ENCODE results near the gene USP53. TPM values are rescaled to one million over a fixed set of nuclear protein-coding genes. Genes with fewer than 3 reads are reported as not detected.
"Not testable (repeated sequence)": the region's sequence is repeated elsewhere in the genome, so short reads cannot be mapped to it uniquely, and the experiment has no call there.

The USP53 gene
- total RNA-seq, 1 experiment from 2014 or later, result 8.9 TPM

- no peak for DNase-seq (ENCODE audit: low spot score)
Observed at GRCh38 chr4:119228406-119228805, 15.9 kb downstream of the USP53 start.

DNA sequence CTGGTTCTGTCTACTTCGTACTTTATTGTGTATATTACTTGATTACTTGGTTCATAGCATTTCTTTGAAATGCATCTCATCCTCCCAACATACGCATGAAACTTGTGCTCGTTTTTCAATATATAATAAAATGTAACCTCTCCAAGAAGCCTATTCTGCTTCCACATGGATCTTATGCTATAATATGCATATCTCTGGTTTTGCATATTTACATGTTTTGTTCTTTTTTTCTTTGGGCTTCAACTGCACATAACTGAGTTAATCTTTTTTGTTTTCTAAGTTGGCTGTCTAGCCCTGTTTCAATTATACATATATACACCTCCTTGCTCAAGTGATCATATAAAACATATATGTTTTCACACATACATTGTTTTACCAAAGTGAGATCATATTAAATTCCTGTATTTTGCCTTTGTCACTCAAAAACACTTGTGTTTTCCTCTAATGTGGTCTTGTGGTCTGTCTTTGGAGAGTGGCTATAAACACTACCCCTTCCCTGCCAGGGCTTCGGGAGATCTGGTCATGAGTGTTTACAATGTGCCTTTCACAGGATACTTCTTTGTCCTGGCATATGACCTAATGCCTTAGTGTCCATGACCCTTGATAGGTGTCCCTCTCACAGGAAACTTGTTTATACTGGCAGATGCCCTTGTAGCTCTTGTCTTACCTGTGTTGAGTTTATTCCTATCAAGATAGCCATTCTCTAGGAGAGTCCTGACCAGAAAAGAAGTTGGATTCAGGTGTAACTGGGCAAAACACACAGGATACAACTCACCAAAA, 17.6 kb downstream of the USP53 start:
- DNase-seq (ENCODE audit: low spot score), result no peak

DNA sequence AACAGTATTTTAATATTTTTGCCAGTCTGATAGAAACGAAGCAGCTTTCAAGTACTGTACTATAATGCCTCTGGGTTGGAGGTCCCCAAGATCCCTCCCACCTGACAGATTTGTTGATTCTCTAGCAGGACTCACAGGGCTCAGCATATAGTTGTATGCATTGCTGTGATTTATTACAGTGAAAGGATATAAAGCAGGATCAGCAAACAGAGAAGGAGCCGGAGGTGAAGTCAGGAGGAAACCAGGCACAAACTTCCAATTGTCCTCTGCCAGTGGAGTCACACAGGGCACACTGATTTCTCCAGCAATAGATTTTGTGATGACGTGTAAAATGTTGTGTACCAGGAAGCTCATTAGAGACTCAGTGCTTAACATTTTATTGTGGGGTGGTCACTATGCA, 19.0 kb downstream of the USP53 start:
- no peak for DNase-seq (ENCODE audit: low spot score)

- no peak for DNase-seq (ENCODE audit: low spot score)
Observed at GRCh38 chr4:119232286-119232685, 19.8 kb downstream of the USP53 start.

- DNase-seq (ENCODE audit: low spot score), result no peak
Observed at GRCh38 chr4:119233191-119233590, 20.7 kb downstream of the USP53 start.

DNA sequence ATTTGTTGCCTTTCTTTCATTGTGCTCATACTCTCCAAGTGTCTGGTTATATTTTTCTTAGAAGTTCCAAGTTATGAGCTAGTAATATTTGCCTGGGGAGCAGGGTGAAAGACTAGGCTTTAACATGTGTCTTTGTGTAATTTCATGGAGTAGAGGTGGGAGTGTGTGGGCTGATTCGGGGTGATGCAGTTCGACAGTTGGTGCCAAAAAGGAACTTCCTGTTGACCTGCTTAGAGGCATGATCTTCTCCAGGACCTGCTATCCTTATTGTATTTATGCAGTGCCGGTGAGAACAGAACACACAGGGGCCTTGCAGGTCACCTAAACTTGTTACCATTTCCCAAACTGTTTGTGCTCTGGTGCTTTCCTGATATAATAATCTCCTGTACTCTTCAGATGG, 21.2 kb downstream of the USP53 start:
- no peak for DNase-seq (ENCODE audit: low spot score)

- DNase-seq (ENCODE audit: low spot score), result no peak
Observed at GRCh38 chr4:119237201-119237600, 24.7 kb downstream of the USP53 start.

- DNase-seq (ENCODE audit: low spot score), result no peak
Observed at GRCh38 chr4:119237642-119238041, 25.1 kb downstream of the USP53 start.

DNA sequence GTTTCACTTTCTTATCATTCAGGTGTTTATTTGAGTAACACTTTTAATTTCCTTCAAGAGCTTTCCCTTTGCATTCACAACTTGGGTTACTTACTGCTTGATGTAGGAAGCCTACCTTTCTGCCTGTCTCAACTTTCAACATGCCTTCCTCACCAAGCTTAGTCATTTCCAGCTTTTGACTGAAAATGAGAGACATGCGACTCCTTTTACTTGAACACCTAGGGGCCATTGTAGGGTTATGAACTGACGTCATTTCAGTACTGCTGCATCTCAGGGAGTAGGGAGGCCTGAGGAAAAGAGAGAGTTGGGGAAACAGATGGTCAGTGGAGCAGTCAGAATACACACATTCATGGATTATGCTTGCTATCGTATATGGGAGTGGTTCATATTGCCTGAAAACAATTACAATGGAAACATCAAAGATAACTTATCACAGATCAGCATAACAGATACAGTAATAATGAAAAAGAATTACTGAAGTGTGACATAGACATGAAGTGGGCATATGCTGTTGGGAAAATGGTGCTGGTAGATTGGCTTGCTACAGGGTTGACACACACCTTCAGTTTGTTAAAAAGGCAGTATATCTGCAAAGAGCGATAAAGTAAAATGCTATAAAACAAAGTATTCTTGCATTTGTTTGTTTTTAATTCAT, 25.7 kb downstream of the USP53 start:
- DNase-seq (ENCODE audit: low spot score), result no peak

GRCh38 chr4:119240128-119240527, 27.6 kb downstream of the USP53 start:
- no peak for DNase-seq (ENCODE audit: low spot score)

- DNase-seq (ENCODE audit: low spot score), result no peak
Observed at GRCh38 chr4:119240568-119240967, 28.1 kb downstream of the USP53 start.

GRCh38 chr4:119242417-119242816, 29.9 kb downstream of the USP53 start:
- DNase-seq (ENCODE audit: low spot score), result no peak

- no peak for DNase-seq (ENCODE audit: low spot score)
Observed at GRCh38 chr4:119243868-119244267, 31.4 kb downstream of the USP53 start.

DNA sequence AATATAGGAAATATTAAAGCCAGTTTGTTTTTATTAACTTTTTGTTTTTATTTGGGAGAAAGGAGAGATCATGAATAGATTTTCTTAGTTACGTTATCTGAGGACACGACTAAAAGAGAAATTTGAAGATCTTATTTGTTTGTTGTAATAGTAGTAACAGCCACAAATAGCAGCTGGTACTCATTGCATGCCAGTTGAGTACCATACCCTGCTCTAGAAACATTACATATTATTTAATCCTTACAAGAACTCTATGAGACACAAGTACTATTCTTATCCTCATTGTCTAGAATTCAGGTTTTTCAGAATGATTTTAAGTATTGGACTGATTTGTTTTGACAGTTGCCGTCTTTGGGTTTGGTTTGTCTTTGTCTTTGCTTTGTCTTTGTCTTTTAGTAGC, 31.8 kb downstream of the USP53 start:
- no peak for DNase-seq (ENCODE audit: low spot score)

DNA sequence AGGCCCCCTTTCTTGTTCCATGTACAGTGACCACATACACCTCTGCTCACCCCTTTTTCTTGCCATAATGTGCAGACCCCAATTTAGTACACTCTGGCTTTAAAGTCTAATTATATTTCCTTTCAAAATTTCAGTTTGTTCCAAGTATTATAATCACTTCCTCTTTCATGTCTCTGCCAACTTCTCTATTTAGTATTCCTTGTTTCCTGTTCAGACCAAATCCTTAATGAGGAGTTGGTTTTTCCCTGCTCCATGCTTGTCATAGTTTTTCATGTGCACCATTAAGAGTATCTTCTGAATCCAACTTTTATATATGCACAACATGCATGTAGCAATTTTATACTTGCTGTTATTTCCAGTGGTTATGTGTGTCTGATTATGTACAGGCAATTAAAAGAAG, 32.3 kb downstream of the USP53 start:
- DNase-seq (ENCODE audit: low spot score), result no peak

DNA sequence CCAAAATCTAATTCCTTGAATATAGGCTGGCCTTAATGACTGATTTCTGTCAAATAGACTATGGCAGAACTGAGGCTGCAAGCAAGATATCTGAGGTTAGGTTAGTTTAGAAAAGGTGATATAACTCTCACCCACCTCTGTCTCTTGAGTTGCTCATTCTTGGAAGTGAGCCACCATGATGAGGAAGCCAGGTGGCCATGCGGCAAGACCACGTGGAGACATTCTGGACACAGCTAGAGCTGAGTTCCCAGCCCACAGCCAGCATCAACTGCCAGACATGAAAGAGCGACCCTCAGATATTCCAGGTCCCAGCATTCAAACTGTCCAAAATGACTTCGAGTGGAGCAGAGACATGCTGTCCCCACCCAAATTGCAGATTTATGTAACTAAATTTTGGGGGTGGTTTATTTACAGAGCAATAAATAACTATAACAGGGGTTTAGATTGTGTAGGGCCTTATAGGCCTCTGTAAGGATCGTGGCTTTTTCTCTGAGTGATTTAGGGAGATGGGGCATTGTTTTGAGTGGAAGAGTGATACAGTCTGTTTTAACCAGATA, 33.7 kb downstream of the USP53 start:
- DNase-seq (ENCODE audit: low spot score), result no peak

DNA sequence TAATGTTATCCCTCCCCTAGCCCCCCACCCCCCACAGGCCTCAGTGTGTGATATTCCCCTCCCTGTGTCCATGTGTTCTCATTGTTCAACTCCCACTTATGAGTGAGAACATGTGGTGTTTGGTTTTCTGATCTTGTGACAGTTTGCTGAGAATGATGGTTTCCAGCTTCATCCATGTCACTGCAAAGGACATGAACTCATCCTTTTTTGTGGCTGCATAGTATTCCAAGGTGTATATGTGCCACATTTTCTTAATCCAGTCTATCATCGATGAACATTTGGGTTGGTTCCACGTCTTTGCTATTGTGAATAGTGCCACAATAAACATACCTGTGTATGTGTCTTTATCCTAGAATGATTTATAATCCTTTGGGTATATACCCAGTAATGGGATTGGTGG, 38.5 kb downstream of the USP53 start:
- not testable (repeated sequence) for DNase-seq (ENCODE audit: low spot score)

- DNase-seq (ENCODE audit: low spot score), result not testable (repeated sequence)
Observed at GRCh38 chr4:119255223-119255622, 42.7 kb downstream of the USP53 start.

DNA sequence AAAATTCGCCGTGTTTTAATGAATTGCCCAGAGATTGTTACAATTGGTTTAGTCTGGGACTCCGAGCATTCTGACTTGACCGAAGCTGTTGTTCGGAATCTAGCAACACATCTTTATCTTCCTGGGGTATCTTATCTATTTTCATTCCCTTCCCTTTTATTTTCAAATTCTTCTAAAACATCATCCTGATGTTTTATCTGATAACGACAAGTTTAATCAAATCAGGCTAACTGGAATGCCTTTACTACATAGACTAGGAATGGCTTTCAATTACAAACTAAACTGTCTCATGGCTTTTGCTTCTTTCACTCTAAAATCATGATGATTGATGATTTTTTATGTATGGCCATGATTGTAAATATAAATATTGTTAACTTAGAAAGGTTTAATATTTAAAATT, 48.0 kb downstream of the USP53 start:
- no peak for DNase-seq (ENCODE audit: low spot score)

- no peak for DNase-seq (ENCODE audit: low spot score)
Observed at GRCh38 chr4:119261986-119262385, 49.5 kb downstream of the USP53 start.

DNA sequence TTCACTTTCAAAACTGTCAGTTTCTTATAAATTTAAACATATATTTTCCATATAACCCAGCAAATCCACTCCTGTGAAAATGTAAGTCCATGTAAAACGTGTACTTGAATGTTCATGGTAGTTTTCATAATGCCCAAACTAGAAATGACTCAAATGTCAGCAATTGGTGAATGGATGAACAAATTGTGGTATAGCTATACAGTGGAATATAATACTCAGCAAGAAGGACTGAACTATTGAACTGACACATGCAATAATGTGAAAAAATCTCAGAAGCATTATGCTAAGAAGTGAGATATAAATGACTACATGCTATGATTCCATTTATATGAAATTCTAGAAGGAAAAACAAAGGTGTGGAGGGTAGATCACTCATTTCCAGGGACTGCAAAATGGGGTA, 52.2 kb downstream of the USP53 start:
- no peak for DNase-seq (ENCODE audit: low spot score)

DNA sequence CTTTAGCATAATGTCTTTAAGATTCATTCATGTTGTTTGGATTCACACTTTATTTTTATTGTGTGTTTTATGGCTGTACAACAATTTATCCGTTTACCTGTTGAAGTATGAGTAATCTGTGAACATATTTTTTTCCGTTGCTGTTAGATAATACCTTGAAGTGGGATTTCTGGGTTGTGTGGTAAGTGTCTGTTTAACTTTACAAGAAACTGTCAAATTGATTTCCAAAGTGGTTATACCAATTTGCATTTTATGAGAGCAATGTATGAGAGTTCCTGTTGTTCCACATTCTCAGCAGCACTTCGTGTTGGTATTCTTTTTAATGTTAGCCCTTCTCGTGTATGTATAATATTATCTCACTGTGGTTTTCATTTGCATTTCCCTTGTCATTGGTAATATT, 53.6 kb downstream of the USP53 start:
- DNase-seq (ENCODE audit: low spot score), result no peak

DNA sequence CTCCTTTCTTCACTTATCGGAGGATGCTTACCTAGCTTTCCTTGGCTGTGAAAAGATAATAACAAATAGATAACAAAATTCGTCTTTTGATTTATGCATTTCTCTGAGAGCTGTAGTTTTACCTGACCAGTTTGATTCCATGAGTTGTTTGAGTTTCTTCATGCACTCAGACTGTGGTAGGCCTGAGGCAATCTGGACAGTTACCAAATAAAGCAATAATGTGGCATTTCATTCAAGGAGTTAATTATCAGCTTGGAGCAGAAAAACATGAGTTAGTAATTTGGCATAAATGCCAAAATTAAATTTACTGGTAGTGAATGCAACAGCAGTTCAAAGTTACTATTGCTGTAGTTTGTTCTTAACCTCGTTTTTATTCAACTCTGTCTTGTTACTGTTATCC, 56.0 kb downstream of the USP53 start:
- DNase-seq (ENCODE audit: low spot score), result no peak

Measured in HT-29 (cell line).